PC-9 (cell line): ENCODE measurements around the gene ANO1.

ENCODE experiments used
- EZH2 ChIP-seq: fragments of 200-600 bp; sonication (generic); IDR thresholded peaks from 2 replicates; pipeline ENCODE4 v1.8.0; 2017; ENCODE audit warnings: antibody characterized with exemption, low read depth
- TF ChIP-seq, protein P1 (sequence below): fragments of 200-600 bp; sonication (generic); conservative IDR thresholded peaks from 2 replicates; pipeline ENCODE4 v1.6.1; 2017; ENCODE audit warnings: mixed run types, antibody characterized with exemption, mild to moderate bottlenecking, moderate library complexity

DNA sequence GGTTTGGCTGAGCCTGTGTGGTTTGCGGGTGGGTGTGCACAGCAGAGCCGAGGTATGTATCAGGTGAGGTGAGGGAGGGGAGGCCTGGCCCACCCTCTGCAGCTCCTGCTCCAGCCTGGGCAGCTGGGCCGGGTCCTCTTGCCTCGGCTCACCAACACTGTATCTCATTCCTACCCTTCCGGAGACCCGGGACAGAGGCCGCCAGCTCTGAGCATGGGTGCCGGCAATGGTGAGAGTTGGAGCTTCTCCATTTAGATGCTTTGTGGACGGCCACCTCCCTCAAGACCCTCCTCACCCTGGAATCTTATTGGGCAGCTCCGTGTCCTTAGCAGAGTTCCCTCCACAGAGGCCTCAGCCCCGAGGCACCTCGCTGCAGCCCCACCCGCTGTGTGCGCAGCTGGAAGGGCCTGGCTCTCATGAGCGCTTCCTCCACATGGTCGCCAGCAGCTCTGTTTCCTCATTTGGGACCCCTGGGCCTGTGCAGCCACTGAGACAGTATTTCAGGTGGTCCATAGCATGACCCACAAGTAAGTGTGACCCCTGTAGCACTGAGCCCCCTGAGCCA, 55.7 kb downstream of the ANO1 start:
- TF ChIP-seq, protein P1, sequence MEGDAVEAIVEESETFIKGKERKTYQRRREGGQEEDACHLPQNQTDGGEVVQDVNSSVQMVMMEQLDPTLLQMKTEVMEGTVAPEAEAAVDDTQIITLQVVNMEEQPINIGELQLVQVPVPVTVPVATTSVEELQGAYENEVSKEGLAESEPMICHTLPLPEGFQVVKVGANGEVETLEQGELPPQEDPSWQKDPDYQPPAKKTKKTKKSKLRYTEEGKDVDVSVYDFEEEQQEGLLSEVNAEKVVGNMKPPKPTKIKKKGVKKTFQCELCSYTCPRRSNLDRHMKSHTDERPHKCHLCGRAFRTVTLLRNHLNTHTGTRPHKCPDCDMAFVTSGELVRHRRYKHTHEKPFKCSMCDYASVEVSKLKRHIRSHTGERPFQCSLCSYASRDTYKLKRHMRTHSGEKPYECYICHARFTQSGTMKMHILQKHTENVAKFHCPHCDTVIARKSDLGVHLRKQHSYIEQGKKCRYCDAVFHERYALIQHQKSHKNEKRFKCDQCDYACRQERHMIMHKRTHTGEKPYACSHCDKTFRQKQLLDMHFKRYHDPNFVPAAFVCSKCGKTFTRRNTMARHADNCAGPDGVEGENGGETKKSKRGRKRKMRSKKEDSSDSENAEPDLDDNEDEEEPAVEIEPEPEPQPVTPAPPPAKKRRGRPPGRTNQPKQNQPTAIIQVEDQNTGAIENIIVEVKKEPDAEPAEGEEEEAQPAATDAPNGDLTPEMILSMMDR, result no peak
- TF ChIP-seq EZH2, result no peak
